Hippocampal formation (tissue), 2 donors: ENCODE measurements around the gene CBX8.
"Not testable (repeated sequence)": the region's sequence is repeated elsewhere in the genome, so short reads cannot be mapped to it uniquely, and the experiment has no call there.

Source experiments
- DNase-seq, 2 donors: peaks; one replicate each; lab custom pipeline; 2025; lab: John Stamatoyannopoulos, UW

CBX8 gene

DNA sequence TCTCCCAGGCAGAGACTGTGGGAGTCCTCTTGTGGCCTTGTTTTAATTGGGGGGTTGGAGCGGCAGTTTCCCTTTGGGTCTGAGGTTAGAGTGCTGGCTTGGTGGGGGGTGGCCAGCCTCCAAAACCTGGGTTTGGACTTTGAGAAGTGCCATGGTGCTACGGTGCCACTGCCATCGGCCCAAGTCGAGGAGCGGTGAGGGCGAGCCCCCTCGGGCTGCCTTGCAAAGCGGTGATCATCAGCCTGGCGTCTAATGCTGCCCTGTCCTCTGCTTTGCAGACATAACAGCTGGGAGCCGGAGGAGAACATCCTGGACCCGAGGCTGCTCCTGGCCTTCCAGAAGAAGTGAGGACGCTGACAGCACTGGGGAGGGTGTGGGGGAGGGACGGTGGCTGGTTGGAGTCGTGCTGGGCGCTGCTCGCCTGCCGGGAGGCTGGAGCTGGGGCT lies 17.8 kb downstream of the CBX8 start:
- DNase-seq: no peak

DNA sequence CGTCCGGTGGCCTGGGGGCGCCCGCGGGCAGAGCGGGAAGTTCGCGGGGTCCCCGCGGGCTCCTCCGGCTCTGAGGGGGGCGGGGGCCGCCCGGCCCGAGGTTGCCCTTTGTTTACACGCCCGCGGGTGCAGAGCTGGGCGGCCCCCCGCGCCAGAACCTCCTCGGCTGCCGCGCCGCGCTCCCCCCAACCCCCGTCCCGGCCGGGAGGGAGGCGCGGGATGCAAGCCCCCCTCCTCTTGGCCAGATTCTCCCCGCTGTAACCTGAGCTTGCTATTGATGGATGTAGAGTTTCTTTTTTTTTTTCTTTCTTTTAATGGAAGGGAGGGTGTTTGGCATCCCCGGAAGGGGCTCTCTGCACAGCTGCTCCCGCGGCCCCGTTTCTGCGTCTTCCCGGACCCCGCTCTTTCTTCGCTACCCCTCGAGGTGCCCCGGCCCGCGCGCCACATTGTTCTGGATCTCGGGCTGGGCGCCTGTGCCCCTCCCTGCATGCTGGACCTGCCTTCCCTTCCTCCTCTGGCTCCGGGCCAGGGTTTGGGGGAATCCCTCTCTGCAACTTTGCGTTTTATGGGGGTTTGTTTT lies 18.3 kb downstream of the CBX8 start:
- no peak for DNase-seq

DNA sequence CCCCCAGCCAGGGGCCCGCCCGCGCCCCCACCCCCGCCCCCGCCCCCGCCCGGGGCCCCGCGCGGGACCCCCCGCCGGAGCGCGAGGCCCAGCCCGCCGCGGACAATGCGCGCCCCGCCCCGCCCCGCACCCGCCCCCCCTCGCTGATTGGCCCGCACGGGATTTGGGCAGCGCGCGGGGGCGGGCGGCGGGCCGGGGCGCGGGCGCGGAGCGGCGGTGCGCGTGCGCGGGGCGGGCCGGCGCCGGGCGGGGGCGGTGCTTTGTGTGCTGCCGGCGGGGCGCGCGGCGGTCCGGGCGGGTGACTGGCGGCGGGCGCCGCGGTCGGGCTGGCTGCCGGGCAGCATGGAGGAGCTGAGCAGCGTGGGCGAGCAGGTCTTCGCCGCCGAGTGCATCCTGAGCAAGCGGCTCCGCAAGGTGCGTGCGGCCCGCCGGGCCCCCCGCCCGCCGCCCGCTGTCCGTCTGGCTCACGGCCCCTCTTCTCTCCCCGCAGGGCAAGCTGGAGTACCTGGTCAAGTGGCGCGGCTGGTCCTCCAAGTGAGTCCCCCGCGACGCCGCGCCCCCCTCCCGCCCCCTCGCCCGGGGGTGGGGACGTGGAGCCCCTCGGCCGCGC lies 18.9 kb downstream of the CBX8 start, which contains the start of gene CBX2:
Gene CBX2, plus strand, starts transcription at position 255 of the 610 bp plus-strand sequence. Its CDS starts 88 bp downstream, at position 343.
- DNase-seq: peak; percentile 45 to 70

DNA sequence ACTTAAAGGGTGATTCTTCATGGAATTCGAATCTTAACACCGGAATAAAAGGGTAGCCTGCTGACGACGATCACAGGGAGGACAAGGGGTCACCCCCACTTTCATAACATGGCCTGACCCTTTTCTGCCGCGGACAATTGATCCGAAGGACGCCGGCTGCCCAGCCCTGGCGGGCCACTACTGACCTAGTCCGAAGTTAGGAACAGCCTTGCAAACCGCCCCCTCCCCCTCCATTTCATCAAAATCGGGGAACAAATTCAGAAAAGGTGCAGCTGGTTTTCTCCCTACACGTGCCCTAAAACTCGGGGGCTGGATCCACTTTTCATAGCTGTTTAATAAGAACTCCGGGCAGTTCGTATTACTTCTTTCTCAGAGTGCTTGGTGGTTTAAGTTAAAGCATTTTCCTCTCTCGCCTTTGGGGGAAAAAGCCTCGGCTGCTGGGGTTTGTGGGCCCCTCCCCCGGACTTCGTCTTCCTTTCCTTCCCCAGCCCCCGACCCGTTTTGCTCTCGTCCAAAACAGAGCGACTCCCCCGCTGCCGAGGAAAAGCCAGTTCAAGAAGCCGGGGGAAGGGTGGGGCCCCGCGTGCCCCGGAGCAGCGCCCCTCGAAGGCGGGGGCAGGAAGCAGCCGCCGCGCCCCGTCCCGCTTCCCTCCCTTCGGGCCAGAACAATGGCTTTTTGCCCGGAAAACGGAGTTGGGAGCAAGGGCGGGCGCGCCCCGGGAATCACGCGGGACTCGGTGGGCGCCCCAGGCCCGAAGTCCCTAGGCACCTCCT lies 19.6 kb downstream of the CBX8 start:
- DNase-seq: peak in 1 of 2 donors; percentile 65

DNA sequence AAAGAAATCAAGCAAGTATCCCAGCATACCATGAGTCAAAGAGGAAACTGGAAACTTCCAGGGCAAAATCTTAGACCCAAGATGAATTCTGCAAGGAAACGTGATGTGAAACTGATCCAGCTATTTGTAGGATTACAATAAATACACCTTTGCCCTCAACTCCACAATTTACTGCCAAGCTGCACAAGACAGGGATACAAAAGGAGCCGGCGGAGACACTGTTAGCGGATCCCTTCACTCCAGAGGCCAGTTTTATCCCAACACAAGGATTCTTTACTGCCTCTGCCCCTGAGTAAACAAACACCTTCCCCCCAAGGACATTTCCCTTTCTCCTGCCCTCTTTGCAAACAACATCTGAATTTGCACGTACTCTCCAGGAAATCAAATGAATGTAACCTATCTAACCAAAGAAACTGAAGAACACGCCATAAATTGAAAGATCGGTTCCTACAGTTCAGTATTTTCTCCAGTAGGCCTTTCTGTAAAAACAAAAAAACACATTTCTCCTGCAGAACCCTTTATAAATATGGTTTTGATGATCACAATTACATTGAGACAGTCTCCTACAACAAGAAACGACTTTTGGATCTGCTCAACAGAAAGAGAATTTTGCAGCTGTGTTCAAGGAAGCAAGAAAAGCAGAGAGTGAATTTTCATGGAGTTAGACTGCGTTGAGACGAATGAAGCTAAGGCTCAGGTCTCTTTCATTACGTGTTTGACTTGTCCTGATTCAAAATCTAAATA lies 20.3 kb downstream of the CBX8 start:
- DNase-seq: no peak

DNA sequence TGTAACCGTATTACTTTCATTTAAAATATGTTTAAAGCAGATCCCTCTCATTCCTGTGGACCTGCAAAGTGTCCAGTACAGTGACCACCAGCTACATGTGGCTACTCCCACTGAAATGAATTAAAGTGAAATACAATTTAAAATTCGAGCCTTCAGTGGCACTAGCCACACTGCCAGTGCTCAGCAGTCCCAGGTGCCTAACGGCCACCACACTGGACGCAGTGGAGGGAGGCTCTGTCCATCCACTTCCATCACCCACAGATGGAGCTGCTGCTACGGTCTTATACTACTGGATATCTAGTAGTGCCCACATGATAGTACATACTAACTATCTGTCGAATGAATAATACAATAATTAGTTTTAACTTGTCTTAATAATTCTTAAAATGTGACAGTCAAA lies 21.2 kb downstream of the CBX8 start:
- DNase-seq: no peak

DNA sequence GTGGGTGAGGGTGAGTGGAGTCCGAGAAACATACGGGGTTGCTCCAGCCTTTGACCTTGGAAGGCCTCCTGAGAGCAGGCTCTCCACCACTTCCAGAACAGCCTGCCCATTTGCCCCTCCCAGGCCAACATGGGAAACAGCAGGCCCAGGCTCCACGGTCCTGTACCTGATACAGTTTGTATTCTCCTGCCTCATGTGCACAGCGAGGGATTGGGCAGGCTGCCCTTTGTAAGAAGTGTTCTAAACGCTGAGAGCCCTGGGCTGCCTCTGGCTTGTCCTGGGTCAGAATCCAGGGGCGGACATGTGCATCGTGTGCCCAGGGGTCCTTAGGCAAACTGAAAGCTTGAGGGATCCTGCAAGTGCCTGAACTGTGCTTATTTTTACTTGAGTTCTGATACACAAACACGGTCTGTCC lies 22.3 kb downstream of the CBX8 start:
- no peak for DNase-seq

DNA sequence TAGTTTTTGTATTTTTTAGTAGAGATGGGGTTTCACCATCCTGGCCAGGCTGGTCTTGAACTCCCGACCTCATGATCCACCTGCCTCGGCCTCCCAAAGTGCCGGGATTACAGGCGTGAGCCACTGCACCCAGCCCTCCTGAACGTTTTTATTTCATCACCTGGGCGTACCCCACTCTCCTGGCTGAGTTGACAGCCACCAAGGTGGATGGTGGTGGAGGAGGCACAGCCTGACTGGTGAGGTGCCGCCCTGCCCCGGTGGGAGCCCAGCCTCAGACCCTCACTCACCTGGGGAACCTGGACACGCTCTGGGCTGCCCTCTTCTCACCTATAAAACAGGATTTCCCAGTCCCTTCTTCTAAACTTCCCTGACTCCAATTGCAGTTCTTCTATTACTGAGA lies 24.2 kb downstream of the CBX8 start:
- not testable (repeated sequence) for DNase-seq

DNA sequence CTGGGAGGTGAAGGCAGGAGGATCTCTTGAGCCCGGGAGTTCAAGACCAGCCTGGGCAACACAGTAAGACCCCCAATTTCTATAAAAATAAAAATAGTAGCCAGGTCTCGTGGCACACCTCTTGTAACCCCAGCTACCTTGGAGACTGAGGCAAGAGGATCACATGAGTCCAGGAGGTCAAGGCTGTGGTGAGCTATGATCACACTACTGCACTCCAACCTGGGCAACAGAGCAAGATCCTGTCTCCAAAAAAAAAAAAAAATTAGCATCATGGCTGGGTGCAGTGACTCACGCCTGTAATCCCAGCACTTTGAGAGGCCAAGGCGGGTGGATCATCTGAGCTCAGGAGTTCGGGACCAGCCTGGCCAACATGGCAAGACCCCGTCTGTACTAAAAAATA lies 25.6 kb downstream of the CBX8 start:
- no peak for DNase-seq

DNA sequence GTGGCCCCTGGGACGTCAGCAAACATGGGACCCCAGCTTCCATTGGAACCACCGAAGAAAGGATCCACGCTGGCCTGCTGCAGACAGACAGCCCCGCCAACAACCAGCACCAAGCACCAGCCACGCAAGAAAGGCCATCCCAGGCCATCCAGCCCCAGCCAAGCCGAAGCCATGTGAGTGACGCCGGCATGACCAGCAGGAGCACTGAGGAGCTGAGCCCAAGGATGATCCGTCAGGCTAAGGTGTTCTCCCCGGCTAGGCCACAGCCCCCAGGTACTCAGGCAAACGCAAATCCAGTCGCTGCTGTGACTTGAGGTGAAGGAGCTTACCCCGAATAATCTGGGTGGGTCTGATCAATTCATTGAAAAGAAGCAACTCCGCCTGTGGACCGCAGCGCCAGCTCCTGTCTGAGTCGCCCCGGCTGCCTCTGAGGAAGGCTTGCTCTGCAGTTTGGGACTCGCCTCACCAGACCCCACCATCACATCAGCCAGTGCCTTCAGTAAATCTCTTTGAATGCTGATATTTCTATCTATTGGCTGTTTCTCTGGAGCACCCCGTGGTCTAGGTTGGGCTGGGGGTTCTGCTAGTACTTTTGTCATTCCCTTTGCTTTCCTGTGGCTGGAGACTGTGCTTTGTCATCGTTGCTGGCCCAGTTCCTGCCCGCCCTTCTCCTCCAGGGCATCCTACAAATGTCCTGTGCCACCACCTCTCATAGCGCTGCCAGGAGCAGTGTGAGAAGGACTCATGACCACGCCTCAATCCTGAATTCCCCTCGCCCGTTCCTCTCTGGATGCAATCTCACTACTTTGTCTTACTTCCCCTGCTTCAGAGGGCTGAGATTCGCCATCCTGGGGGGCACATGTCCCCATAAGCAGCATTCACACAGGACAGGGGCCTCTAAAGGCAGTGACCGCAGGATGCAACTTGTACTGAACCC lies 27.0 kb downstream of the CBX8 start:
- no peak for DNase-seq

DNA sequence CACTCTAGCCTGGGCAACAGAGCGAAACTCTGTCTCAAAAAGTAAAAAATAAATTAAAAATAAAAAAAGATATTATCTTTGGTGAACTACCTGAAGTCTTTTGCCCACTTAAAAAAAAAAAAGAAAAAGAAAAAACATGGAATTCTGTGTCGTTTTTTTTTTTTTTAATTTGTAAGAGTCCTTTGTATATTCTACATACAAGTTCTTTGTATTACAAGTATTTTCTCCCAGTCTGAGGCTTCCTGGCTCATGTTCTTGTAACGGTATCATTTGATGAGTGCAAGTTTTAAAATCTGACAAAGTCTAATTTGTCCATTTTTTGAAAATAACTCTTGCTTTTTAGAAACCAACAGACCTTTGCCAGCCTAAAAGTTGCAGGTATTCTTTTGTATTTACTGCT lies 31.2 kb downstream of the CBX8 start:
- DNase-seq: no peak

DNA sequence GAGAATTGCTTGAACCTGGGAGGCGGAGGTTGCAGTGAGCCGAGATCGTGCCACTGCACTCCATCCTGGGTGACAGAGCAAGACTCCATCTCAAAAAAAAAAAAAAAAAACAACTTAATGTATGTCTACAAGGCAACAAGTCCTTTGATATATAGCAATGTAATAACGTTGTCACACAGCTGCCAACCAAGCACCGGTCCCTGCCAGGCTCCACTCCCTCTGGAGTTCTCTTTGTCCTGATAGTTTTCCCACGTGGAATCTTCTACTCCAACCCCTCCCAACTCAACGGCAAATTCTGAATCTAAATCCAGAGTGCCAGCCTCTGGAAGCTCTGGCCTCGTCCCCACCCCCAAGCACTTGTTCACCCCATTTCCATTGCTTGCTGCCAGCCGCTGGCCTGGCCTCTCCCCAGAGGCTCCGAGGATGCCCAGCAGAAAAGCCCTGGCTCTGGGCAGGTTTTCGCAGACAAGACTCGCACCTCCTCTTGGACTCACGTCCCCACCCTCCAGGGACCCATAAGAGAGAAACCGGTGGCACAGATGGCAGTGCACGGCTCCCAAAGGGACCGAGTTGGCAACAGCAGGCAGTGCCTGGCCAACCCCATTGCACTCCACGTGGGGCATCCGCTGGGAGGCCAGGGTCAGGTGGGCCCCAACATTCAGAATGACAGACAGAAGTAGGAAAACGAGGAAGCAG lies 34.8 kb downstream of the CBX8 start:
- DNase-seq: no peak

DNA sequence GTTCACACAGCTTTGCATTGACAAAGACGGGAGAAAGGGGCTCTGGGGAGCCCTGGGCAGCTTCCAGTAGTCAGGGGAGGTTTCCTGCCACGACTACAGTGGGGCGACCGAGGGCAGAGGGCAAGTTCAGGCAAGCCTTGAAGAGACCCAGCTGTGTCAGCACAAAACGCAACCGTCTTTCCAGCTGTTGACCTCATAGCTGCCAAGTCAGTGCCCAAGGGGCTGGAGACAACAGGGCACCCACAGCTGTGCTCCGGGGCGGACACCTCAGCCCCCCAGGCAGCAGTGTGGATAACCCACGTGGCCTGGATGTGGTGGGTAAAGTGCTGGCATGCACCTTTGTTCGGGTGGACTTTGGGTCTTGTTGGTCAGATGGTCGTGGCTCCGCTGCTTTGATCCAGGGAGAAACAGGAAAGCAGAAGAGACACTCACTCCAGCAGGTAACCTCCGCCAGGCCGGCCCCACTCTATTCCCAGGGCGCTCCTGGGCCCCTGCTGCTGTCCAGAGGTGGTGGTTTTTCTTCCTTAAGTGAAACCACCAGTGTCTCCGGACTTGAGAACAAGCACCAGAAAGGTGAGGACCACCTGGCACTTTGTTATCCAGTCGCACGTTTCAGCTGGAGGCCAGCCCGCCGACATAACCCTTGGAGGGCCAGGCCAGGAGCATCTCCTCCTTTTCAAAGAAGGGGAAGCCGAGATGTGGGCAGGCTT lies 36.5 kb downstream of the CBX8 start:
- no peak for DNase-seq

DNA sequence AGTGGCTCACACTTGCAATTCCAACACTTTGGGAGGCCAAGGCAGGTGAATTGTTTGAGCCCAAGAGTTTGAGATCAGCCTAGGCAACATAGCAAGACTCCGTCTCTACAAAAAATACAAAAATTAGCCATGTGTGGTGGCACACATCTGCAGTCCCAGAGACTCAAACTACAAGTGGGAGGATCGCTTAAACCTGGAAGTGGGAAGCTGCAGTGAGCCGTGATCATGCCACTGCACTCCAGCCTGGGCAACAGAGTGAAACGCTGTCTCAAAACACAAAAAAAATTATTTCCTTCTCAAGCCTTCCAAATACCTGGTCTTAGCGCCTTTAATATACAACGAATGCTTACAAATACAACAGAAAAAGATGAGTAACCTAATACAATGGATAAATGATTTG lies 38.6 kb downstream of the CBX8 start:
- no peak for DNase-seq

DNA sequence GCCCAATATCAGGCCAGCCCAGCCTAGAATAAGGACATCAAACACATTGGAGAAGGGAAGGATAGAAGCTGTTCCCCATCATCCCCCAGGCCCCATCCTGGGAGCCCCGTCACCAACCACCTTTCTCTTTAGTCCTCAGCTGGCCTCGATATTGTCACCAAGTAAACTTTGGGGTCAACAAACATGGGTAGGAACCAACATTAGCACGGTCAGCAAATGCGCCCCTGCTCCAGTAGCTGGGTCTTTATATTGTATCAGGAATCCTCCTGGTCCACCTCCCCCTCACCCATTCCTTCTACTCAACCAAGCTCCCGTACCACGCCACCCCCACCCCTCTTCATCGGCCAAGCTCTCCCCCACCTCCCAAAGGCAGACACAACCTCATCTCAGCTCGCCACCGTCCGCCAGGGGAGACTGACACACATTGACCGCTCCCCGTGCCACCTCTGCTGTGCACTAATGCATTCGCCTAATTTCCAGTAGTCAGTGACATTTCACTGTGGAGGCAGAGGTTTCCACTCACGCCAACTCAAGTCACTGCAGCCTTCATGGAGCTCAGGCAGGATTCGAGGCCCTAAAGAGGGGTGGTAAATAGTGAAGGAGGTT lies 39.6 kb downstream of the CBX8 start:
- DNase-seq: no peak

DNA sequence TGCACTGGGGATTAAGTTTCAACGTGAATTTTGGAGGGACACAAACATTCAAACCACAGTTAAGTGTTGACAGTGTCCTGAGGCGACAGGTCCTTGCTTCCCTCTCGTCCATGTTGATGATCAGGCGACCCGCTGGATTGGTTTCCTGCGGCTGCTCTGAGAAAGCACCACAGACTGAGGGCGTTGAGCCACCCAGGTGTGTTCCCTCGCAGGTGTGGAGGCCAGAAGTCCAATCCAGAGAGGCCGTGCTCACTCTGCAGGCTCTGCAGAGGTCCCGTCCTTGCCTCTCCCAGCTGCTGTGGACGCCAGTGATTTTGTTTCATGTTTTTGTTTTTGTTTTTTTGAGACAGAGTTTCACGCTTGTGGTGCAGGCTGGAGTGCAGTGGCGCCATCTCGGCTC lies 41.3 kb downstream of the CBX8 start:
- no peak for DNase-seq

DNA sequence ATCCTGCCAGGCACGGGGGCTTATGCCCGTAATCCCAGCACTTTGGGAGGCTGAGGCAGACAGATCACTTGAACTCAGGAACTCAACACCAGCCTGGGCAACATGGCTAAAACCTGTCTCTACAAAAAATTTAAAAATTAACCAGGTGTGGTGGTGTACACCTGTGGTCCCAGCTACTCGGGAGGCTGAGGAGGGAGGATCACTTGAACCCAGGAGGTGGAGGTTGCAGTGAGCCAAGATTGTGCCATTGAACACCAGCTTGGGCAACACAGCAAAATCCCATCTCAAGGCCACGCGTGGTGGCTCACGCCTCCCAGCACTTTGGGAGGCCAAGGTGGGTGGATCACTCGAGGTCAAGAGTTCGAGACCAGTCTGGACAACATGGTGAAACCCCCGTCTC lies 42.0 kb downstream of the CBX8 start:
- not testable (repeated sequence) for DNase-seq

DNA sequence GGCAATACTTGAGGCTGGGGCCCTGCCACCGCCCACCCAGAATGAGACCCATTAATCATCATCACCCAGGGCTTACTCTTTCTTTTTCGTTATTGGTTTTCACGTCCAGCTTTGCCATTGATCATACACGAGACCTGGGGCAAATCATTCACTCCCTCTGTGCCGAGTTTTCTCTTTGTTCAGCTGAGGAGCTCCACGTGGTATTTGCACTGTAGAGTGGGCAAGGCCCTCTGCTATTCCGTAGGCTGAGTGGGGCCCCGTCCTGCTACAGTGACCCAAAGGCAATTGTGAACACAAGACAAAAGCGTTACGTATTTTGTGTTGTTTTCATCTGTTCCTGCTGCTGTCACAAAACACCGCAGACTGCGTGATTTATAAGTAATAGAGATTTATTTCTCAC lies 42.5 kb downstream of the CBX8 start:
- DNase-seq: no peak

DNA sequence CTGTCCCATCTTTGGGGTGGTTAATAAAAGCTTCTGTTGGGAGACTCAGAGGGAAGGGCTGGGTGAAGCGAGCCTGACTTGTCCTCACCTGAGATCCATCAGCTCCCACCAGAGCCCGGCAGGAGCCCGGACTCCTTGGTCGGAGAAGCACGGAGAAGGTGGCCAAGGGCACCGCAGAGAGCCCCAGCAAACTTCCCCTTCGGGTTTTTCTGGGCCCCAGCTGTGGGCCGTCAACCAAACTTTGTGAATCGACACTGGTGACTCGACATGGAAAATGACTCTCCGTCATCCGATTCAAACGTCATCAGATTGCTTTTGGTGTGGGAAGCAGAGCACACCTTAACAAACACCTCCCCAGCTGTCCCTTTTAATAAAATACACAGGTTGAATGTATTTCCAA lies 44.7 kb downstream of the CBX8 start:
- no peak for DNase-seq
